Heart left ventricle (tissue), 16 donors: ENCODE results near the gene SHANK3. TPM values are rescaled to one million over a fixed set of nuclear protein-coding genes. Genes with fewer than 3 reads are reported as not detected.

Experiments used
- ATAC-seq, 4 donors: fragments of 200-7000 bp; cut with Tn5 transposase; one replicate each; pipeline ENCODE4 v1.9.1; 2020 to 2022; ENCODE audit warnings: moderate library complexity in 4 of 4, mild to moderate bottlenecking in 3 of 4, moderate number of reproducible peaks in 1 of 4
- DNase-seq, 5 donors: peaks; one replicate each; pipeline ENCODE4 v3.0.0-alpha.2; 2020
- H3K27ac ChIP-seq, 12 donors: fragments of 200-600 bp; sonication (generic) in 4 of 12; one replicate each; pipeline versions ENCODE4 v1.5.0 to v1.8.0; 2016 to 2022; ENCODE audit warnings: mild to moderate bottlenecking in 2 of 12
- H3K27me3 ChIP-seq, 9 donors: fragments of 200-600 bp; sonication (generic) in 2 of 9; one replicate each; pipeline versions ENCODE4 v1.5.1 to v1.8.0; 2016 to 2022; ENCODE audit warnings: mild to moderate bottlenecking in 3 of 9
- H3K36me3 ChIP-seq, 9 donors: fragments of 200-600 bp; sonication (generic) in 2 of 9; one replicate each; pipeline versions ENCODE4 v1.5.0 to v1.8.0; 2018 to 2022; ENCODE audit warnings: mild to moderate bottlenecking in 2 of 9
- H3K4me1 ChIP-seq, 12 donors: fragments of 200-600 bp; sonication (generic) in 4 of 12; one replicate each; pipeline versions ENCODE4 v1.5.0 to v1.8.0; 2016 to 2022; ENCODE audit warnings: mild to moderate bottlenecking in 3 of 12
- H3K4me3 ChIP-seq, 12 donors: fragments of 200-600 bp; sonication (generic) in 4 of 12; one replicate each; pipeline versions ENCODE4 v1.5.0 to v1.8.0; 2017 to 2022; ENCODE audit warnings: mild to moderate bottlenecking in 9 of 12, moderate library complexity in 4 of 12
- H3K9me3 ChIP-seq, 12 donors: fragments of 200-600 bp; sonication (generic) in 4 of 12; one replicate each; pipeline versions ENCODE4 v1.5.0 to v1.8.0; 2016 to 2022; ENCODE audit warnings: mild to moderate bottlenecking in 1 of 12
- CTCF ChIP-seq, 12 donors: fragments of 200-600 bp; sonication (generic) in 4 of 12; IDR thresholded peaks; one replicate each; pipeline versions ENCODE4 v1.5.0 to v1.8.0; 2018 to 2022; ENCODE audit warnings: antibody characterized with exemption in 12 of 12, mild to moderate bottlenecking in 5 of 12
- POLR2A ChIP-seq, 2 donors: fragments of 450-650 bp; IDR thresholded peaks; one replicate each; pipeline ENCODE4 v1.6.1; 2017; ENCODE audit warnings: antibody characterized with exemption in 2 of 2, mild to moderate bottlenecking in 2 of 2, moderate library complexity in 2 of 2
- WGBS, 4 donors: extraction: QIAGEN DNeasy Blood & Tissue Kit in 2 of 4; methylation state at CpG; one replicate each; pipeline versions ENCODE4 v1.1.5 to v1.1.7; 2013 to 2018; 5-methylcytosine and 5-hydroxymethylcytosine counted together
- intact Hi-C, 10 donors: fragments of 100-400 bp; cut with DNase I; formaldehyde crosslinking; loops; one replicate each; pipeline versions ENCODE4 v1.11.1 to v1.14.2; 2022
- polyA plus RNA-seq, 2 donors: library from polyadenylated mRNA; stranded (reverse); fragments of 200-250 nt; gene quantifications; one replicate each; pipeline ENCODE4 v1.2.3, GENCODE V29; 2013
- total RNA-seq, 9 donors: library from RNA; depleted of rRNA in 2 of 9; stranded (reverse); fragments of >200 nt in 2 of 9; fragmentation: NEBNext Ultra II Directional in 3 of 9; extraction: Animal tissue kit (Norgen Biotek cat#: 25700) in 3 of 9; gene quantifications; one replicate each; pipeline versions ENCODE4 v1.1.0 to v1.2.4, GENCODE V29; 2016 to 2023
- donor health status: ischemic (EF 13 %, LVEDD 7.1; RV severe dilation, severe dysfunction).
- donor health status: healthy with polysubstance abuse.
- donor health status: DM: no; HTN: yes; CAD: no.
- donor health status: DM: no; HTN: no; CAD: no.
- donor health status: ischemic (EF 25% LVEDD 6.9; RV normal size, moderate dysfunction).
- donor health status: ischemic (EF 25% LVEDD 5.7; RV mildly dilated, moderate dysfunction).
- donor health status: healthy.
- donor health status: DM: yes; HTN: yes; CAD: no.
- donor health status: ischemic (EF 35%, LVEDD 5.7; RV mildly dilated, moderate dysfunction).
- donor health status: nonischemic (EF 11% LVEDD 7.7; RV severe dilation, severe dysfunction).
- donor health status: DM: yes; HTN: yes; CAD: no.
- donor health status: PGD.
- donor health status: ischemic (EF 29% LVEDD 5.4; RV normal size, mild dysfunction).
- donor health status: nonischemic (EF 23%, LVEDD 6.1; RV moderate dilation, normal function).

Gene SHANK3
- total and polyA plus RNA-seq, 11 donors, result 11.3 to 36.0 (median 21.9) TPM

GRCh38 chr22:50697667-50698506 lies 25.3 kb downstream of the SHANK3 start:
- peak overlapping the region in 10 of 12 donors; percentile 26 to 61 (median 44) for H3K4me3 ChIP-seq
- ATAC-seq (no peak), DNase-seq (peak in 3 of 5 donors; percentile 22 to 50 (median 29))
- peaks cover 4 to 87% (median 36%) of the 10 kb centered on the region in 12 donors for H3K4me1 ChIP-seq
- H3K27ac ChIP-seq, result peak overlapping the region in 4 of 12 donors; percentile 14 to 34 (median 25)
- H3K9me3 ChIP-seq, result no peaks in the 10 kb centered on the region
- TF ChIP-seq CTCF (IDR thresholded peaks at IDR 0.05) (no peak), POLR2A (IDR thresholded peaks at IDR 0.05) (no peak)
- H3K27me3 ChIP-seq, result no peaks in the 10 kb centered on the region
- intact Hi-C loops, result loop anchor here in 1 of 10 donors (5.0 kb wide), 1 partner anchor 71 kb away; the partner anchor contains the start of gene ARSA
- peaks cover 0 to 55% (median 31%) of the 10 kb centered on the region in 9 donors for H3K36me3 ChIP-seq
- WGBS, 4 donors, result 29 to 72% (median 42%) methylated on average over 7 to 54 of the region's 54 CpGs

- peaks cover 4 to 81% (median 33%) of the 10 kb centered on the region in 12 donors for H3K4me1 ChIP-seq
- H3K4me3 ChIP-seq, result no peak overlapping the region
- peak overlapping the region in 6 of 12 donors; percentile 4 to 34 (median 20) for H3K27ac ChIP-seq
- WGBS, 4 donors, result 55 to 74% (median 66%) methylated on average over 9 to 12 of the region's 12 CpGs
- peak in 3 of 5 donors; percentile 17 to 60 (median 54) for DNase-seq
- H3K27me3 ChIP-seq, result no peaks in the 10 kb centered on the region
- no peaks in the 10 kb centered on the region for H3K9me3 ChIP-seq
- TF ChIP-seq CTCF (IDR thresholded peaks at IDR 0.05) (no peak), POLR2A (IDR thresholded peaks at IDR 0.05) (no peak)
- ATAC-seq, result peak in 2 of 4 donors; percentile 2 to 44
- peaks cover 0 to 55% (median 37%) of the 10 kb centered on the region in 9 donors for H3K36me3 ChIP-seq
- intact Hi-C loops, result loop anchor here in 1 of 10 donors (5.0 kb wide), 1 partner anchor 71 kb away; the partner anchor contains the start of gene ARSA
These were observed 25.9 kb downstream of the SHANK3 start for GRCh38 chr22:50698546-50698945.

- WGBS, 4 donors, result 69 to 82% (median 76%) methylated on average over 11 to 15 of the region's 15 CpGs
- peaks cover 0 to 59% (median 38%) of the 10 kb centered on the region in 9 donors for H3K36me3 ChIP-seq
- no peak for ATAC-seq
- peak in 3 of 5 donors; percentile 23 to 60 (median 33) for DNase-seq
- no peaks in the 10 kb centered on the region for H3K27me3 ChIP-seq
- peaks cover 4 to 76% (median 33%) of the 10 kb centered on the region in 12 donors for H3K4me1 ChIP-seq
- H3K4me3 ChIP-seq, result no peak overlapping the region
- no peaks in the 10 kb centered on the region for H3K9me3 ChIP-seq
- TF ChIP-seq POLR2A (IDR thresholded peaks at IDR 0.05), result no peak
- TF ChIP-seq CTCF (IDR thresholded peaks at IDR 0.05), result no peak
- H3K27ac ChIP-seq, result peak overlapping the region in 3 of 12 donors; percentile 4 to 34 (median 19)
- intact Hi-C loops, result loop anchor here in 1 of 10 donors (5.0 kb wide), 1 partner anchor 72 kb away; the partner anchor contains the start of gene ARSA
These were observed 26.6 kb downstream of the SHANK3 start for GRCh38 chr22:50699001-50699755.
